Progenitor cell of endocrine pancreas (in vitro differentiated cells): Measurements from ENCODE around the gene ATG10. TPM values are rescaled to one million over a fixed set of nuclear protein-coding genes. Genes with fewer than 3 reads are reported as not detected.
"Not testable (repeated sequence)": the region's sequence is repeated elsewhere in the genome, so short reads cannot be mapped to it uniquely, and the experiment has no call there.

Experiments
- DNase-seq: peaks from one replicate; pipeline ENCODE4 v3.0.0; 2021; ENCODE audit warnings: low spot score; ENCODE audit not compliant: unreplicated experiment
- H3K27ac Mint-ChIP-seq: 2 replicates; pipeline ENCODE4 v1.8.0; 2021; ENCODE audit warnings: mild to moderate bottlenecking, moderate library complexity, mixed read lengths
- H3K27me3 Mint-ChIP-seq: 2 replicates; pipeline ENCODE4 v1.8.0; 2021; ENCODE audit warnings: mixed read lengths
- H3K36me3 Mint-ChIP-seq: 2 replicates; pipeline ENCODE4 v1.8.0; 2022; ENCODE audit warnings: mixed read lengths; ENCODE audit not compliant: insufficient read depth
- H3K4me1 Mint-ChIP-seq: 2 replicates; pipeline ENCODE4 v1.8.0; 2021; ENCODE audit warnings: low read depth, mixed read lengths
- H3K4me3 Mint-ChIP-seq: 2 replicates; pipeline ENCODE4 v1.8.0; 2021; ENCODE audit warnings: low read depth, mild to moderate bottlenecking, moderate library complexity, mixed read lengths
- H3K9me3 Mint-ChIP-seq: 2 replicates; pipeline ENCODE4 v1.8.0; 2021; ENCODE audit warnings: low read depth, mixed read lengths
- total RNA-seq: library from RNA; stranded (reverse); gene quantifications from 2 replicates; pipeline ENCODE4 v1.2.1, GENCODE V29; 2021
- TF ChIP-seq, protein P1 (sequence below): fragments of 200-600 bp; sonication (generic); IDR thresholded peaks from one replicate; pipeline ENCODE4 v1.5.0; 2021; ENCODE audit warnings: antibody characterized with exemption, mild to moderate bottlenecking; ENCODE audit not compliant: unreplicated experiment

Gene ATG10
- total RNA-seq, 1 donor from 2014 or later = 10.8 TPM

DNA sequence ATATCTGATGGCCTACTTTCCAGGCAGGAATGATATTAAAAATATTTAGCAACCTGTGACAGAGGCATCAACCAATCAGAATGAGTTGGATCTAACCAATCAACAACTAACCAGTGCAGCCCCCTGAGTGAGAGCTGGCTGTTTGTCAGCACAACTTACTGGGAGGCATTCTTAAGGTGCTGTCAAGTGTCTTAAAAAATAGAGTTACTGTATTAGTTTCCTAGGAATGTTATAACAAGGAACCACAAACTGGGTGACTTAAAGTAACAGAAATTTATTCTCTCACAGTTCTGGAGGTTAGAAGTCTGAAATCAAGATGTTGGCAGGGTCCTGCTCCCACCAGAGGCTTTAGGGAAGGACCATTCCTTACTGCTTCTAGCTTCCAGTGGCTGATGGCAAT is 85.2 kb downstream of the ATG10 start:
- Mint-ChIP-seq H3K4me3 (no peak overlapping the region), H3K36me3 (no peaks in the 10 kb centered on the region), H3K4me1 (no peaks in the 10 kb centered on the region), H3K27ac (no peak overlapping the region), H3K27me3 (no peaks in the 10 kb centered on the region), H3K9me3 (no peaks in the 10 kb centered on the region)
- no peak for DNase-seq
- TF ChIP-seq, protein P1, sequence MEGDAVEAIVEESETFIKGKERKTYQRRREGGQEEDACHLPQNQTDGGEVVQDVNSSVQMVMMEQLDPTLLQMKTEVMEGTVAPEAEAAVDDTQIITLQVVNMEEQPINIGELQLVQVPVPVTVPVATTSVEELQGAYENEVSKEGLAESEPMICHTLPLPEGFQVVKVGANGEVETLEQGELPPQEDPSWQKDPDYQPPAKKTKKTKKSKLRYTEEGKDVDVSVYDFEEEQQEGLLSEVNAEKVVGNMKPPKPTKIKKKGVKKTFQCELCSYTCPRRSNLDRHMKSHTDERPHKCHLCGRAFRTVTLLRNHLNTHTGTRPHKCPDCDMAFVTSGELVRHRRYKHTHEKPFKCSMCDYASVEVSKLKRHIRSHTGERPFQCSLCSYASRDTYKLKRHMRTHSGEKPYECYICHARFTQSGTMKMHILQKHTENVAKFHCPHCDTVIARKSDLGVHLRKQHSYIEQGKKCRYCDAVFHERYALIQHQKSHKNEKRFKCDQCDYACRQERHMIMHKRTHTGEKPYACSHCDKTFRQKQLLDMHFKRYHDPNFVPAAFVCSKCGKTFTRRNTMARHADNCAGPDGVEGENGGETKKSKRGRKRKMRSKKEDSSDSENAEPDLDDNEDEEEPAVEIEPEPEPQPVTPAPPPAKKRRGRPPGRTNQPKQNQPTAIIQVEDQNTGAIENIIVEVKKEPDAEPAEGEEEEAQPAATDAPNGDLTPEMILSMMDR = no peak

DNA sequence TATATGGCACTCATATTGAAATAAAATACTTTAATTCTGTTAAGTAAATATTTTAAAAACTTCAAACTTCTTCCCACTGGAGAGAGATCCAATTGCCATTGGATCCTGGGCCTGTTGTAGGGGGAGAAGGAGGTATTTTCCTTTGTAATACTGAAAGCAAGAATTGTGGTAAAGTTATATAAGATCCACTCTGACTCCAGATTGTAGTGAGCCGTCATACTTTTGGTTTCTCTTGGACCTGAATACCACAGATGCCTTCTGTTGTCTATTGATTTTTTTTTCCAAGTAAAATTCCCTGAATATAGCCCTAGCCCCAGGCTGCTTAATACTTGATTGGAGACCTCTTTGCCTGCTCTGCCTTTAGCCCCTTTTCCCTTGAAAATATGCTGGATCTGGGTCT is 86.9 kb downstream of the ATG10 start:
- DNase-seq = no peak
- H3K36me3 Mint-ChIP-seq = no peaks in the 10 kb centered on the region
- H3K4me1 Mint-ChIP-seq = no peaks in the 10 kb centered on the region
- H3K27me3 Mint-ChIP-seq = no peaks in the 10 kb centered on the region
- H3K9me3 Mint-ChIP-seq = no peaks in the 10 kb centered on the region
- TF ChIP-seq, protein P1 = no peak
- H3K27ac Mint-ChIP-seq = no peak overlapping the region
- H3K4me3 Mint-ChIP-seq = no peak overlapping the region

DNA sequence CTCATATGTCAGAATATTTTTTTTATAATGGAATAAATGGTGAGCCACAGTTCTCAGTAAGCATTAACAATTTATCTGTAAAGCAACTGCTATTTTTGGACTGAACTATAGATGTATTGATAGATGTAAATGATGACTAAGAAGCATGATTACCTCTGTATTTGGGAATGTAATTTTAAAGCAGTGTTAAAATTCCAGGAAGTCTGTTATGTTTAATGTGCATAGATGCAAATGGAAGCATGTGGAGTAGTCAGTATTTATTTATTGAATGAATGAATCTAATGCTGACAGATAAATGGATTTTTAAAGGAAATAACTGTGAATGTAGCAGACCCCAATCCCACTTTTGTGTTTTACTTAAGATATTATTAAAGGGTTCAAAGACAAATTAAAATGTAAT is 95.0 kb downstream of the ATG10 start:
- no peak for DNase-seq
- H3K4me3 Mint-ChIP-seq = no peak overlapping the region
- H3K9me3 Mint-ChIP-seq = no peaks in the 10 kb centered on the region
- no peak overlapping the region for H3K27ac Mint-ChIP-seq
- TF ChIP-seq, protein P1 = no peak
- H3K36me3 Mint-ChIP-seq = peaks cover 1% of the 10 kb centered on the region
- H3K27me3 Mint-ChIP-seq = no peaks in the 10 kb centered on the region
- H3K4me1 Mint-ChIP-seq = no peaks in the 10 kb centered on the region

DNA sequence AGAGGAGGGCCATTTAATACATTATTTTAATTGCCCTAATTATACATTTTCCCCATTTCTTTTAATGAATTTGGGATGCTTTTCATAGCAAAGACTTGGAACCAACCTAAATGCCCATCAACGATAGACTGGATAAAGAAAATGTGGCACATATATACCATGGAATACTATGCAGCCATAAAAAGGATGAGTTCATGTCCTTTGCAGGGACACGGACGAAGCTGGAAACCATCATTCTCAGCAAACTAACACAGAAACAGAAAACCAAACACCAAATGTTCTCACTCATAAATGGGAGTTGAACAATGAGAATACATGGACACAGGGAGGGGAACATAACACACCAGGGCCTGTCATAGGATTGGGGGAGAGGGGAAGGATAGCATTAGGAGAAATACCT is 96.2 kb downstream of the ATG10 start:
- not testable (repeated sequence) for H3K9me3 Mint-ChIP-seq, H3K4me1 Mint-ChIP-seq, H3K27ac Mint-ChIP-seq, H3K36me3 Mint-ChIP-seq, H3K27me3 Mint-ChIP-seq, DNase-seq, H3K4me3 Mint-ChIP-seq

DNA sequence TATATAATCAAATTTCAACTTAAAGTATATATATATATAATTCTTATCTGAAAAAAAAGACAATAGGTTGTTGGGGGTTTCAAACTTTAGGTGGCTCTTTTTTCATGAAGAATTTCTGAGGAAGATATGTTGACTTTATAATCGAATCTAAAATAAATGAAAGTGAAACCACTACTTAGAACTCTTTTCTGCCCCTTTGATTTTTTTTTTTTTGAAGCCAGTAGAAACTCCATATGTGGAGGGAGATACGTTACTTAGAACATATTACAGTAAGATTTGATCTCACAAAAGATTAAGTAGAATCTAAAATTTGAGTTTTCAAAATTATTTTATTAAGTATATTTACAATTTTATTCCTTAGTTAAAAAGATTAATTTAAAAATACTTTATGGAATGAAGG is 96.9 kb downstream of the ATG10 start:
- H3K36me3 Mint-ChIP-seq = peaks cover 1% of the 10 kb centered on the region
- no peak overlapping the region for H3K27ac Mint-ChIP-seq
- peaks cover 8% of the 10 kb centered on the region for H3K4me1 Mint-ChIP-seq
- no peaks in the 10 kb centered on the region for H3K9me3 Mint-ChIP-seq
- H3K27me3 Mint-ChIP-seq = no peaks in the 10 kb centered on the region
- TF ChIP-seq, protein P1 = no peak
- H3K4me3 Mint-ChIP-seq = no peak overlapping the region
- no peak for DNase-seq

DNA sequence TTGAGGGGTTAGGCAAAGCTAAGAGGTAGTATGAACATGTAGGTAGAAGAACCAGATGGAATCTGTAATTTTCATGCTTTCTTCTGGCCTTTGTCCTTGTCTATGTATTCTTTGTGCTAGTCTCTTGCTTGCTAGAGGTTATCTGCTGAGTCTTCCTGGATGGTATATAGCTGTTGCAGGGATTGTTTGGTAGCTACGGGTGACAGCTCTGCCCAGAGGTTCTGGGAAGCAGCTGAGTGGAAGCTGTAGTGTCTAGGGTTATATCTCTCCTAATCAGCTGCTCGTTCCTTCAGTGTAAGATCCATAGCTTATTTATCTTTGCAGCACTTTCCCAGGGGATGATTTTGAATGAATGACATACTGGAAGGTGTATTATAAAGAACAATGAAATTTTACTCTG is 100.3 kb downstream of the ATG10 start:
- Mint-ChIP-seq H3K27me3 (no peaks in the 10 kb centered on the region), H3K36me3 (peaks cover 1% of the 10 kb centered on the region), H3K27ac (no peak overlapping the region), H3K9me3 (no peaks in the 10 kb centered on the region), H3K4me1 (peaks cover 8% of the 10 kb centered on the region), H3K4me3 (no peak overlapping the region)
- DNase-seq = no peak
- TF ChIP-seq, protein P1 = no peak
